Stimulated activated naive B cell treated with anti-CD40 and anti-IgM and Interleukin-4, amounts not matched to agents 10 μg/mL and 1 μg/mL and 100 μg/mL, for 72 hours (primary cell): ENCODE measurements around the gene KIF25.

Source experiments
- ATAC-seq, 2 donors: fragments of 150-1000 bp; cut with Tn5 transposase; replicated peaks; 2 replicates each; pipeline ENCODE4 v1.10.0; 2021; ENCODE audit warnings: moderate library complexity in 1 of 2
- DNase-seq: peaks from one replicate; pipeline ENCODE4 v3.0.0; 2021
- H3K27ac Mint-ChIP-seq: one replicate; pipeline ENCODE4 v1.8.0; 2022; ENCODE audit warnings: mild to moderate bottlenecking, mixed read lengths
- H3K27me3 Mint-ChIP-seq, 2 donors: one replicate each; pipeline ENCODE4 v1.8.0; 2022; ENCODE audit warnings: mixed read lengths in 2 of 2
- H3K36me3 Mint-ChIP-seq, 2 donors: one replicate each; pipeline ENCODE4 v1.8.0; 2022; ENCODE audit warnings: mixed read lengths in 2 of 2, mild to moderate bottlenecking in 1 of 2
- H3K4me1 Mint-ChIP-seq, 2 donors: one replicate each; pipeline ENCODE4 v1.8.0; 2022; ENCODE audit warnings: mixed read lengths in 2 of 2, mild to moderate bottlenecking in 1 of 2
- H3K4me3 Mint-ChIP-seq, 2 donors: one replicate each; pipeline ENCODE4 v1.8.0; 2022; ENCODE audit warnings: mild to moderate bottlenecking in 2 of 2, mixed read lengths in 2 of 2, moderate library complexity in 1 of 2
- H3K9me3 Mint-ChIP-seq, 2 donors: one replicate each; pipeline ENCODE4 v1.8.0; 2022; ENCODE audit warnings: mixed read lengths in 2 of 2, mild to moderate bottlenecking in 1 of 2

KIF25 gene

GRCh38 chr6:168026925-168027324 lies 29.5 kb downstream of the KIF25 start:
- Mint-ChIP-seq H3K27me3 (peaks cover 11 to 17% of the 10 kb centered on the region in 2 donors), H3K27ac (no peak overlapping the region), H3K36me3 (no peaks in the 10 kb centered on the region), H3K4me1 (no peaks in the 10 kb centered on the region), H3K9me3 (peaks cover 0 to 6% of the 10 kb centered on the region in 2 donors), H3K4me3 (no peak overlapping the region)
- ATAC-seq: no peak
- DNase-seq: no peak

- Mint-ChIP-seq H3K4me1 (no peaks in the 10 kb centered on the region), H3K9me3 (peaks cover 0 to 6% of the 10 kb centered on the region in 2 donors), H3K36me3 (no peaks in the 10 kb centered on the region), H3K27me3 (peaks cover 14 to 20% of the 10 kb centered on the region in 2 donors), H3K27ac (no peak overlapping the region), H3K4me3 (no peak overlapping the region)
- ATAC-seq: no peak
- no peak for DNase-seq
Measured at GRCh38 chr6:168027521-168027920, 30.1 kb downstream of the KIF25 start.

GRCh38 chr6:168028181-168028580 lies 30.7 kb downstream of the KIF25 start:
- ATAC-seq (no peak), DNase-seq (no peak)
- Mint-ChIP-seq H3K27me3 (peaks cover 14 to 20% of the 10 kb centered on the region in 2 donors), H3K27ac (no peak overlapping the region), H3K36me3 (no peaks in the 10 kb centered on the region), H3K4me1 (no peaks in the 10 kb centered on the region), H3K4me3 (no peak overlapping the region), H3K9me3 (peaks cover 0 to 6% of the 10 kb centered on the region in 2 donors)

- ATAC-seq: no peak
- Mint-ChIP-seq H3K4me3 (no peak overlapping the region), H3K9me3 (peaks cover 6 to 8% of the 10 kb centered on the region in 2 donors), H3K4me1 (no peaks in the 10 kb centered on the region), H3K27ac (no peak overlapping the region), H3K36me3 (no peaks in the 10 kb centered on the region), H3K27me3 (peaks cover 19 to 21% of the 10 kb centered on the region in 2 donors)
- DNase-seq: no peak
Measured at GRCh38 chr6:168029459-168030217, 32.2 kb downstream of the KIF25 start.

GRCh38 chr6:168030218-168030746 lies 32.8 kb downstream of the KIF25 start:
- H3K27me3 Mint-ChIP-seq: peaks cover 26 to 28% of the 10 kb centered on the region in 2 donors
- no peak overlapping the region for H3K27ac Mint-ChIP-seq
- H3K36me3 Mint-ChIP-seq: no peaks in the 10 kb centered on the region
- H3K4me3 Mint-ChIP-seq: no peak overlapping the region
- ATAC-seq (no peak), DNase-seq (no peak)
- H3K4me1 Mint-ChIP-seq: no peaks in the 10 kb centered on the region
- H3K9me3 Mint-ChIP-seq: peaks cover 6 to 8% of the 10 kb centered on the region in 2 donors

- ATAC-seq (no peak), DNase-seq (no peak)
- Mint-ChIP-seq H3K4me3 (no peak overlapping the region), H3K27me3 (peaks cover 32% of the 10 kb centered on the region in 2 donors), H3K36me3 (no peaks in the 10 kb centered on the region), H3K27ac (no peak overlapping the region), H3K9me3 (peaks cover 6 to 8% of the 10 kb centered on the region in 2 donors), H3K4me1 (no peaks in the 10 kb centered on the region)
Measured at GRCh38 chr6:168030908-168031307, 33.4 kb downstream of the KIF25 start.

- Mint-ChIP-seq H3K4me1 (no peaks in the 10 kb centered on the region), H3K27ac (no peak overlapping the region), H3K9me3 (peaks cover 6 to 7% of the 10 kb centered on the region in 2 donors), H3K27me3 (peaks cover 35 to 36% of the 10 kb centered on the region in 2 donors), H3K36me3 (no peaks in the 10 kb centered on the region), H3K4me3 (no peak overlapping the region)
- no peak for ATAC-seq
- DNase-seq: no peak
Measured at GRCh38 chr6:168031411-168031971, 34.0 kb downstream of the KIF25 start.

- no peaks in the 10 kb centered on the region for H3K4me1 Mint-ChIP-seq
- ATAC-seq (no peak), DNase-seq (no peak)
- peaks cover 5 to 7% of the 10 kb centered on the region in 2 donors for H3K9me3 Mint-ChIP-seq
- H3K27me3 Mint-ChIP-seq: peaks cover 32 to 38% of the 10 kb centered on the region in 2 donors
- H3K36me3 Mint-ChIP-seq: peaks cover 0 to under 1% of the 10 kb centered on the region in 2 donors
- H3K27ac Mint-ChIP-seq: no peak overlapping the region
- H3K4me3 Mint-ChIP-seq: no peak overlapping the region
Measured at GRCh38 chr6:168032005-168032760, 34.7 kb downstream of the KIF25 start.

GRCh38 chr6:168033791-168034190 lies 36.3 kb downstream of the KIF25 start:
- Mint-ChIP-seq H3K27me3 (peaks cover 30 to 38% of the 10 kb centered on the region in 2 donors), H3K9me3 (peaks cover 10 to 18% of the 10 kb centered on the region in 2 donors), H3K4me3 (no peak overlapping the region), H3K36me3 (peaks cover 3% of the 10 kb centered on the region in 2 donors), H3K4me1 (no peaks in the 10 kb centered on the region), H3K27ac (no peak overlapping the region)
- DNase-seq (no peak), ATAC-seq (no peak)

- peaks cover 10 to 18% of the 10 kb centered on the region in 2 donors for H3K9me3 Mint-ChIP-seq
- H3K27ac Mint-ChIP-seq: no peak overlapping the region
- H3K4me3 Mint-ChIP-seq: no peak overlapping the region
- H3K27me3 Mint-ChIP-seq: peaks cover 30 to 38% of the 10 kb centered on the region in 2 donors
- DNase-seq (no peak), ATAC-seq (no peak)
- peaks cover 3% of the 10 kb centered on the region in 2 donors for H3K36me3 Mint-ChIP-seq
- H3K4me1 Mint-ChIP-seq: no peaks in the 10 kb centered on the region
Measured at GRCh38 chr6:168034537-168034936, 37.1 kb downstream of the KIF25 start.

GRCh38 chr6:168035098-168035660 lies 37.7 kb downstream of the KIF25 start:
- ATAC-seq: no peak
- Mint-ChIP-seq H3K4me1 (no peaks in the 10 kb centered on the region), H3K27me3 (peaks cover 30 to 35% of the 10 kb centered on the region in 2 donors), H3K27ac (no peak overlapping the region), H3K9me3 (peaks cover 13 to 18% of the 10 kb centered on the region in 2 donors), H3K36me3 (peaks cover 3% of the 10 kb centered on the region in 2 donors), H3K4me3 (peak overlapping the region in 1 of 2 donors; percentile 19)
- no peak for DNase-seq

- Mint-ChIP-seq H3K27me3 (peaks cover 30 to 35% of the 10 kb centered on the region in 2 donors), H3K36me3 (peaks cover 3% of the 10 kb centered on the region in 2 donors), H3K4me1 (no peaks in the 10 kb centered on the region), H3K4me3 (no peak overlapping the region), H3K27ac (no peak overlapping the region), H3K9me3 (peaks cover 16 to 18% of the 10 kb centered on the region in 2 donors)
- DNase-seq (no peak), ATAC-seq (no peak)
Measured at GRCh38 chr6:168035661-168036545, 38.4 kb downstream of the KIF25 start.

GRCh38 chr6:168037242-168037641 lies 39.8 kb downstream of the KIF25 start:
- ATAC-seq (no peak), DNase-seq (no peak)
- Mint-ChIP-seq H3K27me3 (peaks cover 23 to 29% of the 10 kb centered on the region in 2 donors), H3K27ac (no peak overlapping the region), H3K36me3 (peaks cover 3% of the 10 kb centered on the region in 2 donors), H3K4me3 (no peak overlapping the region), H3K4me1 (no peaks in the 10 kb centered on the region), H3K9me3 (peaks cover 18 to 21% of the 10 kb centered on the region in 2 donors)
